NT2/D1 (cell line): Measurements from ENCODE around the gene FBRSL1.

Source experiments
- SUZ12 ChIP-seq: IDR thresholded peaks from 2 replicates; pipeline ENCODE4 v1.6.1; 2011; ENCODE audit not compliant: insufficient read length, insufficient read depth; ENCODE audit errors: extremely low read depth
- YY1 ChIP-seq: IDR thresholded peaks from 2 replicates; pipeline ENCODE4 v1.6.1; 2011; ENCODE audit not compliant: insufficient read length, insufficient read depth
- ZNF274 ChIP-seq: IDR thresholded peaks from 2 replicates; pipeline ENCODE4 v1.6.1; 2011; ENCODE audit warnings: mild to moderate bottlenecking, low read depth, low read length

GRCh38 chr12:132514838-132515237 is 24.9 kb downstream of the FBRSL1 start:
- TF ChIP-seq ZNF274, result no peak
- no peak for TF ChIP-seq SUZ12
- TF ChIP-seq YY1, result no peak
